ENCODE data around the gene PPP6R2. TPM values are rescaled to one million over a fixed set of nuclear protein-coding genes. Genes with fewer than 3 reads are reported as not detected.

PPP6R2 gene
- total and polyA plus RNA-seq, 2 donors (not counting 3 experiments of a cell fraction or from before 2014, with no cell fraction given): 38.6 to 54.6 TPM

DNA sequence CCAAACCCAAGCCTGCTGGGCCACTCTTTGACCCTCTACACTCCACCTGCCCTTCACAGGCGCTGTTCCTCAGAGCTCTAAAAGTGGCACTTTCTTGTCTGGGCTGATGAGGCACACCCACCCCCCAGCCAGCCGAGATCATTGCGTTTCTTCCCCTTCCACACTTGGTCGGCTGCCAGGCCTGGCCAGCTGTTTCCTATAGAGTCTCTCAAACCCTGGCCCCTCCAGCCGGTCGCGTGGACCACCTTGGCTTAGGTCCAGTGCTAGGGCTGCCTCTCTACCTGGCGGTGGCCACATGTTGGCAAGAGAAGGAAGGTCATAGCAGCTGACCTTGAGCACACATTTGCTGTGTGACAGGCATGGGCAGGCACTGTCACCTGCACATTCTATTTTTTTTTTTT lies 60.6 kb downstream of the PPP6R2 start:
- Histone ChIP-seq H4K20me1 (replicated peaks; ENCODE audit: control insufficient read depth, extremely low read depth, insufficient read depth, low read length) (no peaks in the 10 kb centered on the region), H3K4me1 (ENCODE audit: control insufficient read depth, extremely low read depth, insufficient read depth, low read length) (peaks cover 21% of the 10 kb centered on the region), H3K36me3 (ENCODE audit: control insufficient read depth in 2 of 2, extremely low read depth in 1 of 2, insufficient read depth in 2 of 2, low read length in 2 of 2) (peaks cover 4 to 11% of the 10 kb centered on the region in 2 experiments), H3K79me2 (ENCODE audit: control insufficient read depth, insufficient read depth, low read length) (peaks cover 6% of the 10 kb centered on the region), H3K27ac (ENCODE audit: insufficient read depth, low read depth, low read length) (no peak overlapping the region), H2AFZ (ENCODE audit: low read depth, low read length) (no peak overlapping the region), H3K4me3 (replicated peaks in 1 of 3; ENCODE audit: insufficient read depth in 1 of 3, low read depth in 1 of 3, low read length in 3 of 3) (no peak overlapping the region), H3K4me2 (ENCODE audit: insufficient read depth, low read length) (no peak overlapping the region), H3K9me1 (replicated peaks; ENCODE audit: control insufficient read depth, extremely low read depth, insufficient read depth, low read length) (no peaks in the 10 kb centered on the region), H3K27me3 (ENCODE audit: control insufficient read depth in 2 of 2, insufficient read depth in 2 of 2, low read length in 2 of 2) (no peaks in the 10 kb centered on the region), H3K9ac (replicated peaks; ENCODE audit: extremely low read depth, insufficient read depth, low read length) (no peak overlapping the region), H3K9me3 (replicated peaks; ENCODE audit: control insufficient read depth, insufficient read depth, low read length) (no peaks in the 10 kb centered on the region)
- ChIA-PET POLR2A (no interaction called here), CTCF (interaction anchor here (1.0 to 1.5 kb wide), 2 partner anchors 10 to 27 kb away, joined by 3 read pairs; no protein-coding TSS in a partner anchor)
- no TSS peak for BruUV-seq (replicated peaks)
- dilution Hi-C loops (cut with MboI; ENCODE audit: extremely low pct_ligation_motif_present, low sequenced_read_pairs): no loop called here
- intact Hi-C loops (cut with micrococcal nuclease): loop anchor here (5.0 kb wide), 1 partner anchor 94 kb away; no protein-coding TSS in a partner anchor
- peak; percentile 85 for FAIRE-seq
- DNase-seq (ENCODE audit: low read depth, low spot score): peak; percentile 87
- TF ChIP-seq GATA2 (IDR thresholded peaks at IDR 0.05; ENCODE audit: insufficient read depth, insufficient read length, low read depth, low read length): no peak
- peak; percentile 54 for TF ChIP-seq POLR2AphosphoS5 (IDR thresholded peaks at IDR 0.05; ENCODE audit: insufficient read depth, low read depth, low read length)

DNA sequence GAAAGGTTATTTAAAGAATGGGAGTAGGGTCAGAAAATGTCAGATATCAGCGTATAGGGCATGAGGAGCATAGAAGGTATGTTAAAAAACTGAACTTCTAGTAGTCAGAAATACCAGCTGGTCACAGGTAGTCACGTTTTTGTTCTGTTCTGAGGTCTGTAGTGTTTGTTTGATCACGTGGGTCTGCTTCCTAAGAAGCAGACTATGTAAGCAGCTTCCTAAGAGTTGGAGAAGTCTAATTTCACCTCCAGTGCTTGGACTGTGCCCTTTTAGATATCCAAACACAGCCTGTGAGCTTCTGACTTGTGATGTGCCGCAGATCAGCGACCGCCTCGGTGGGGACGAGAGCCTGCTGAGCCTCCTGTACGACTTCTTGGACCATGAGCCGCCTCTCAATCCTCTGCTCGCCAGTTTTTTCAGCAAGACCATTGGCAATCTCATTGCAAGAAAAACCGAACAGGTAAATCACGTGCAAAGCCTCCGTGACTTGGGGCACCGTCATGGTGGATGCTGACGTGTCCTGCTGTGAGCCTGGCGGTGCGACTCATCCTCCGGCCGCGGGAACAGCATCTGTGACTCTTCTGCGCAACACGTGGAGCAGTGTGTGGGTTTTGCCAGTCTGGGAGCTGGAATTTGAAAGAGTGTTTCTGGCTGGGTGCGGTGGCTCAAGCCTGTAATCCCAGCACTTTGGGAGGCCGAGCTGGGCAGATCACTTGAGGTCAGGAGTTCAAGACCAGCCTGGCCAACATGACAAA lies 63.5 kb downstream of the PPP6R2 start:
- H3K4me1 ChIP-seq (ENCODE audit: control insufficient read depth, extremely low read depth, insufficient read depth, low read length): peaks cover 8% of the 10 kb centered on the region
- FAIRE-seq: no peak
- no peaks in the 10 kb centered on the region for H3K9me3 ChIP-seq (replicated peaks; ENCODE audit: control insufficient read depth, insufficient read depth, low read length)
- no peak for TF ChIP-seq POLR2A (IDR thresholded peaks at IDR 0.05; ENCODE audit: low read depth, low read length)
- TF ChIP-seq, protein P1, sequence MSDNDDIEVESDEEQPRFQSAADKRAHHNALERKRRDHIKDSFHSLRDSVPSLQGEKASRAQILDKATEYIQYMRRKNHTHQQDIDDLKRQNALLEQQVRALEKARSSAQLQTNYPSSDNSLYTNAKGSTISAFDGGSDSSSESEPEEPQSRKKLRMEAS (IDR thresholded peaks at IDR 0.05; ENCODE audit: insufficient read depth, insufficient read length): no peak
- no peak for TF ChIP-seq MYC (IDR thresholded peaks at IDR 0.05; ENCODE audit: low read depth, low read length)
- no peak for TF ChIP-seq JUN (IDR thresholded peaks at IDR 0.05; ENCODE audit: borderline replicate concordance, insufficient read depth, insufficient read length, low read depth)
- TF ChIP-seq, protein P2, sequence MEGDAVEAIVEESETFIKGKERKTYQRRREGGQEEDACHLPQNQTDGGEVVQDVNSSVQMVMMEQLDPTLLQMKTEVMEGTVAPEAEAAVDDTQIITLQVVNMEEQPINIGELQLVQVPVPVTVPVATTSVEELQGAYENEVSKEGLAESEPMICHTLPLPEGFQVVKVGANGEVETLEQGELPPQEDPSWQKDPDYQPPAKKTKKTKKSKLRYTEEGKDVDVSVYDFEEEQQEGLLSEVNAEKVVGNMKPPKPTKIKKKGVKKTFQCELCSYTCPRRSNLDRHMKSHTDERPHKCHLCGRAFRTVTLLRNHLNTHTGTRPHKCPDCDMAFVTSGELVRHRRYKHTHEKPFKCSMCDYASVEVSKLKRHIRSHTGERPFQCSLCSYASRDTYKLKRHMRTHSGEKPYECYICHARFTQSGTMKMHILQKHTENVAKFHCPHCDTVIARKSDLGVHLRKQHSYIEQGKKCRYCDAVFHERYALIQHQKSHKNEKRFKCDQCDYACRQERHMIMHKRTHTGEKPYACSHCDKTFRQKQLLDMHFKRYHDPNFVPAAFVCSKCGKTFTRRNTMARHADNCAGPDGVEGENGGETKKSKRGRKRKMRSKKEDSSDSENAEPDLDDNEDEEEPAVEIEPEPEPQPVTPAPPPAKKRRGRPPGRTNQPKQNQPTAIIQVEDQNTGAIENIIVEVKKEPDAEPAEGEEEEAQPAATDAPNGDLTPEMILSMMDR (IDR thresholded peaks at IDR 0.05; ENCODE audit: extremely low read depth in 1 of 2, insufficient read depth in 1 of 2, low read depth in 1 of 2, low read length in 2 of 2): no peak
- no peak for TF ChIP-seq GATA2 (IDR thresholded peaks at IDR 0.05; ENCODE audit: insufficient read depth, insufficient read length, low read depth, low read length)
- TF ChIP-seq POLR2AphosphoS5 (IDR thresholded peaks at IDR 0.05; ENCODE audit: insufficient read depth, low read depth, low read length): no peak
- TF ChIP-seq EZH2 (IDR thresholded peaks at IDR 0.05; ENCODE audit: borderline replicate concordance, low read depth, low read length, severe bottlenecking): no peak
- no peak for TF ChIP-seq FOS (IDR thresholded peaks at IDR 0.05; ENCODE audit: borderline replicate concordance, insufficient read depth, low read length)
- no peaks in the 10 kb centered on the region for H4K20me1 ChIP-seq (replicated peaks; ENCODE audit: control insufficient read depth, extremely low read depth, insufficient read depth, low read length)
- H3K36me3 ChIP-seq (ENCODE audit: control insufficient read depth in 2 of 2, extremely low read depth in 1 of 2, insufficient read depth in 2 of 2, low read length in 2 of 2): peaks cover 4 to 10% of the 10 kb centered on the region in 2 experiments
- CTCF ChIA-PET: interaction anchor here (1.1 kb wide), 1 partner anchor 154 kb away, joined by 3 read pairs; no protein-coding TSS in a partner anchor
- H3K27ac ChIP-seq (ENCODE audit: insufficient read depth, low read depth, low read length): no peak overlapping the region
- dilution Hi-C loops (cut with MboI; ENCODE audit: extremely low pct_ligation_motif_present, low sequenced_read_pairs) (no loop called here), intact Hi-C loops (cut with micrococcal nuclease) (no loop called here)
- H3K79me2 ChIP-seq (ENCODE audit: control insufficient read depth, insufficient read depth, low read length): peaks cover 6% of the 10 kb centered on the region
- no peaks in the 10 kb centered on the region for H3K9me1 ChIP-seq (replicated peaks; ENCODE audit: control insufficient read depth, extremely low read depth, insufficient read depth, low read length)
- no TSS peak for BruUV-seq (replicated peaks)
- no peak overlapping the region for H3K4me2 ChIP-seq (ENCODE audit: insufficient read depth, low read length)
- no peak overlapping the region for H2AFZ ChIP-seq (ENCODE audit: low read depth, low read length)
- H3K27me3 ChIP-seq (ENCODE audit: control insufficient read depth in 2 of 2, insufficient read depth in 2 of 2, low read length in 2 of 2): no peaks in the 10 kb centered on the region
- H3K4me3 ChIP-seq (replicated peaks in 1 of 3; ENCODE audit: insufficient read depth in 1 of 3, low read depth in 1 of 3, low read length in 3 of 3): no peak overlapping the region
- no peak overlapping the region for H3K9ac ChIP-seq (replicated peaks; ENCODE audit: extremely low read depth, insufficient read depth, low read length)
- no peak for DNase-seq (ENCODE audit: low read depth, low spot score)
- POLR2A ChIA-PET: no interaction called here
